GM18502 (cell line): ENCODE measurements around the gene GATAD2B.
"Not testable (repeated sequence)": the region's sequence is repeated elsewhere in the genome, so short reads cannot be mapped to it uniquely, and the experiment has no call there.

Experiments
- ATAC-seq: cut with Tn5 transposase; IDR thresholded peaks from one replicate; pipeline ENCODE4 v1.9.1; 2021; ENCODE audit warnings: mild to moderate bottlenecking; ENCODE audit not compliant: unreplicated experiment, poor library complexity

GATAD2B gene

GRCh38 chr1:153899509-153899908, 23.3 kb downstream of the GATAD2B start:
- no peak for ATAC-seq

GRCh38 chr1:153895866-153896265, 26.9 kb downstream of the GATAD2B start:
- ATAC-seq: not testable (repeated sequence)

GRCh38 chr1:153891042-153891441, 31.7 kb downstream of the GATAD2B start:
- ATAC-seq: not testable (repeated sequence)

- no peak for ATAC-seq
Observed at GRCh38 chr1:153888533-153888932, 34.2 kb downstream of the GATAD2B start.

GRCh38 chr1:153886127-153886526, 36.6 kb downstream of the GATAD2B start:
- no peak for ATAC-seq

GRCh38 chr1:153883223-153883622, 39.5 kb downstream of the GATAD2B start:
- no peak for ATAC-seq

GRCh38 chr1:153882296-153882912, 40.4 kb downstream of the GATAD2B start:
- no peak for ATAC-seq

- no peak for ATAC-seq
Observed at GRCh38 chr1:153881751-153882150, 41.0 kb downstream of the GATAD2B start.

GRCh38 chr1:153880962-153881361, 41.8 kb downstream of the GATAD2B start:
- ATAC-seq: no peak

- ATAC-seq: no peak
Observed at GRCh38 chr1:153880024-153880423, 42.7 kb downstream of the GATAD2B start.

- ATAC-seq: no peak
Observed at GRCh38 chr1:153877112-153877511, 45.7 kb downstream of the GATAD2B start.

GRCh38 chr1:153872934-153873333, 49.8 kb downstream of the GATAD2B start:
- ATAC-seq: no peak

GRCh38 chr1:153872331-153872730, 50.4 kb downstream of the GATAD2B start:
- no peak for ATAC-seq

- no peak for ATAC-seq
Observed at GRCh38 chr1:153869486-153869885, 53.3 kb downstream of the GATAD2B start.

GRCh38 chr1:153866045-153866850, 56.5 kb downstream of the GATAD2B start:
- no peak for ATAC-seq

GRCh38 chr1:153860285-153860684, 62.5 kb downstream of the GATAD2B start:
- no peak for ATAC-seq

GRCh38 chr1:153857505-153857904, 65.3 kb downstream of the GATAD2B start:
- ATAC-seq: no peak

GRCh38 chr1:153856763-153857162, 66.0 kb downstream of the GATAD2B start:
- ATAC-seq: no peak

GRCh38 chr1:153852170-153852569, 70.6 kb downstream of the GATAD2B start:
- ATAC-seq: no peak

- peak; percentile 72 for ATAC-seq
Observed at GRCh38 chr1:153849487-153850185, 73.1 kb downstream of the GATAD2B start.

- ATAC-seq: no peak
Observed at GRCh38 chr1:153848805-153849204, 74.0 kb downstream of the GATAD2B start.
